WTC11 (cell line): ENCODE results near the gene SLC30A3. TPM values are rescaled to one million over a fixed set of nuclear protein-coding genes. Genes with fewer than 3 reads are reported as not detected.
A peak's percentile ranks its signal among the peaks of the same experiment; 100 is the strongest.

Experiments used
- EMX1 ChIP-seq: fragments of 250-450 bp; sonication (Bioruptor Pico); IDR thresholded peaks from 2 replicates; pipeline ENCODE4 v1.8.0; 2021; ENCODE audit warnings: mild to moderate bottlenecking
- FOXJ3 ChIP-seq: sonication (generic); formaldehyde crosslinking; IDR thresholded peaks from 2 replicates; pipeline ENCODE4 v1.9.0; 2021; ENCODE audit warnings: missing genetic modification reagents, mild to moderate bottlenecking, borderline replicate concordance
- FOXK1 ChIP-seq: sonication (generic); formaldehyde crosslinking; IDR thresholded peaks from 2 replicates; pipeline ENCODE4 v1.8.0; 2022; ENCODE audit warnings: mild to moderate bottlenecking, moderate library complexity, missing genetic modification reagents
- KAT7 ChIP-seq: sonication (generic); formaldehyde crosslinking; IDR thresholded peaks from 2 replicates; pipeline ENCODE4 v1.8.1; 2023; ENCODE audit warnings: missing genetic modification reagents, mild to moderate bottlenecking, borderline replicate concordance
- MYBL2 ChIP-seq: sonication (generic); formaldehyde crosslinking; IDR thresholded peaks from 2 replicates; pipeline ENCODE4 v1.8.1; 2023; ENCODE audit warnings: mild to moderate bottlenecking, moderate library complexity, missing genetic modification reagents
- NFATC4 ChIP-seq: fragments of 250-450 bp; sonication (Bioruptor Pico); IDR thresholded peaks from 2 replicates; pipeline ENCODE4 v1.9.0; 2021; ENCODE audit warnings: mild to moderate bottlenecking
- NFYB ChIP-seq: sonication (generic); formaldehyde crosslinking; conservative IDR thresholded peaks from 2 replicates; pipeline ENCODE4 v1.8.0; 2022; ENCODE audit warnings: low read depth, missing genetic modification reagents
- NR2C2 ChIP-seq: sonication (generic); formaldehyde crosslinking; IDR thresholded peaks from 2 replicates; pipeline ENCODE4 v1.8.0; 2022; ENCODE audit warnings: mild to moderate bottlenecking, missing genetic modification reagents
- PRRX2 ChIP-seq: fragments of 250-450 bp; sonication (Bioruptor Pico); IDR thresholded peaks from 2 replicates; pipeline ENCODE4 v1.8.0; 2021; ENCODE audit warnings: mild to moderate bottlenecking
- SMAD4 ChIP-seq: sonication (generic); formaldehyde crosslinking; IDR thresholded peaks from 2 replicates; pipeline ENCODE4 v1.8.0; 2022; ENCODE audit warnings: mild to moderate bottlenecking, missing genetic modification reagents
- ZNF138 ChIP-seq: sonication (generic); formaldehyde crosslinking; conservative IDR thresholded peaks from 2 replicates; pipeline ENCODE4 v1.8.1; 2022; ENCODE audit warnings: mild to moderate bottlenecking, moderate library complexity, missing genetic modification reagents
- ZNF219 ChIP-seq: sonication (generic); formaldehyde crosslinking; IDR thresholded peaks from 2 replicates; pipeline ENCODE4 v1.8.0; 2023; ENCODE audit warnings: missing genetic modification reagents, mild to moderate bottlenecking, borderline replicate concordance
- ZNF263 ChIP-seq: sonication (generic); formaldehyde crosslinking; IDR thresholded peaks from 2 replicates; pipeline ENCODE4 v1.8.1; 2022; ENCODE audit warnings: low read depth, mild to moderate bottlenecking, moderate library complexity, missing genetic modification reagents
- ZNF396 ChIP-seq: fragments of 250-450 bp; sonication (Bioruptor Pico); IDR thresholded peaks from 2 replicates; pipeline ENCODE4 v1.8.0; 2021; ENCODE audit warnings: mild to moderate bottlenecking, moderate library complexity, borderline replicate concordance
- total RNA-seq: library from RNA; stranded (reverse); gene quantifications from 3 replicates; pipeline ENCODE4 v1.2.3, GENCODE V29; 2021
- TF ChIP-seq, protein P1 (sequence below): fragments of 200-600 bp; IDR thresholded peaks from 2 replicates; pipeline ENCODE4 v1.8.0; 2022; ENCODE audit warnings: antibody characterized with exemption
- TF ChIP-seq, protein P2 (sequence below): fragments of 250-450 bp; sonication (Bioruptor Pico); IDR thresholded peaks from 2 replicates; pipeline ENCODE4 v2.1.2; 2022; ENCODE audit warnings: mild to moderate bottlenecking, moderate library complexity
- TF ChIP-seq, protein P3 (sequence below): sonication (generic); formaldehyde crosslinking; IDR thresholded peaks from 2 replicates; pipeline ENCODE4 v1.8.0; 2022; ENCODE audit warnings: missing genetic modification reagents
- TF ChIP-seq, protein P4 (sequence below): sonication (generic); formaldehyde crosslinking; IDR thresholded peaks from 2 replicates; pipeline ENCODE4 v1.8.1; 2023; ENCODE audit warnings: mild to moderate bottlenecking, moderate library complexity, missing genetic modification reagents
- TF ChIP-seq, protein P5 (sequence below): sonication (generic); formaldehyde crosslinking; IDR thresholded peaks from 2 replicates; pipeline ENCODE4 v1.8.0; 2022; ENCODE audit warnings: mild to moderate bottlenecking, missing genetic modification reagents
- TF ChIP-seq, protein P6 (sequence below): sonication (generic); formaldehyde crosslinking; conservative IDR thresholded peaks from 2 replicates; pipeline ENCODE4 v1.8.1; 2023; ENCODE audit warnings: mild to moderate bottlenecking, low read depth, missing genetic modification reagents, moderate library complexity
- TF ChIP-seq, protein P7 (sequence below): fragments of 250-450 bp; sonication (Bioruptor Pico); IDR thresholded peaks from 2 replicates; pipeline ENCODE4 v1.9.0; 2021; ENCODE audit warnings: moderate library complexity, mild to moderate bottlenecking, inconsistent platforms, borderline replicate concordance

The SLC30A3 gene
- total RNA-seq, 1 experiment from 2014 or later, result 8.9 TPM

DNA sequence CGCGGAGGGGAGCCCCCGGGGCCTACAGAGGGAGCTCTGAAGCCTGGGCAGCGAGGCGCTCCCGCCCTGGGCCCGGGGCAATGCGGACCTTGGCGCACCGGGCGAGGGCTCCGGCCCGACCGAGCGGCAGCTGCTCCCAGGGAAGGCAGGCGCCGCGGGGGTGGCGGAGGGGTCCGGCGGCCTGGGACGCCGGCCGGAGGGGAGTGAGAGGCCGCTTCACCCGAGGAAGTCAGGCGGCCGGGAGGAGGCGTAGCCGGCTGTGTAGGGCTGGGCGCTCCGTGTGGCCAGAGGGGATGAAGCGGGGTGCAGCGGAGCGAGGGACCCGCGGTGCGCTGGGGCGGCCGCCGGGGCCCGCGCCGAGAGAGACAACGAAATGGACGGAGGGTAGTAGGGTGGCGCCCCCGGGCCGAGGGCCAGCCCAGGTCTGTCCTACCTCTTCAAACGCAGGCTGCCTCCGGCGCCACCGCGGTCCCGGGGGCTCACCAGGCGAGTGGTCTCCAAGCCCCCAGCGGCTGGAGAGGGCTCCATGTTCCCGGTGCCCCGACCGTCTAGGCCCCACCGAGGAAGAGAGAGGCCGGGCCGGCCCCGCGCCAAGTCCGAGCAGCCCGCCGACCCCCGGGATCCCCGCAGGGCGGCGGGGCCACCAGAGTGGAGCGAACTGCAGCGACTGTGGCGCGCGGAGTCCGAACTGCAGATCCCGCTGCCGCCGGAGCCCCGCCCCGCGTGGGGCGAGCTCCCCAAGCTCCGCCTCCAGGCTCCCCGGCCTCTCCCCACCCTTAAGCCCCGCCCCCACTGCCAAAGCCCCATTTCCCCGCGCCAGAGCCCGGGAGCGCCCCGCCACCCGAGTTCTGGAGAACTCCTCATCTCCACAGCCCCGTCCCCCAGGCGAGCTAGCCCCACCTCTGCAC, at the start of gene SLC30A3 (continued):
- TF ChIP-seq NR2C2 (CRISPR knock-in tag) (no peak), PRRX2 (CRISPR knock-in tag) (no peak), FOXJ3 (CRISPR knock-in tag) (no peak), ZNF263 (CRISPR knock-in tag) (no peak), NFATC4 (CRISPR knock-in tag) (no peak), EMX1 (CRISPR knock-in tag) (no peak), ZNF138 (CRISPR knock-in tag) (no peak), MYBL2 (CRISPR knock-in tag) (no peak), FOXK1 (no peak), SMAD4 (CRISPR knock-in tag) (no peak), NFYB (no peak), KAT7 (peak; percentile 48; the same call in 1 of the 2 replicates), ZNF219 (CRISPR knock-in tag) (no peak), ZNF396 (CRISPR knock-in tag) (no peak)
- TF ChIP-seq, protein P1, sequence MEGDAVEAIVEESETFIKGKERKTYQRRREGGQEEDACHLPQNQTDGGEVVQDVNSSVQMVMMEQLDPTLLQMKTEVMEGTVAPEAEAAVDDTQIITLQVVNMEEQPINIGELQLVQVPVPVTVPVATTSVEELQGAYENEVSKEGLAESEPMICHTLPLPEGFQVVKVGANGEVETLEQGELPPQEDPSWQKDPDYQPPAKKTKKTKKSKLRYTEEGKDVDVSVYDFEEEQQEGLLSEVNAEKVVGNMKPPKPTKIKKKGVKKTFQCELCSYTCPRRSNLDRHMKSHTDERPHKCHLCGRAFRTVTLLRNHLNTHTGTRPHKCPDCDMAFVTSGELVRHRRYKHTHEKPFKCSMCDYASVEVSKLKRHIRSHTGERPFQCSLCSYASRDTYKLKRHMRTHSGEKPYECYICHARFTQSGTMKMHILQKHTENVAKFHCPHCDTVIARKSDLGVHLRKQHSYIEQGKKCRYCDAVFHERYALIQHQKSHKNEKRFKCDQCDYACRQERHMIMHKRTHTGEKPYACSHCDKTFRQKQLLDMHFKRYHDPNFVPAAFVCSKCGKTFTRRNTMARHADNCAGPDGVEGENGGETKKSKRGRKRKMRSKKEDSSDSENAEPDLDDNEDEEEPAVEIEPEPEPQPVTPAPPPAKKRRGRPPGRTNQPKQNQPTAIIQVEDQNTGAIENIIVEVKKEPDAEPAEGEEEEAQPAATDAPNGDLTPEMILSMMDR, result no peak
- TF ChIP-seq, protein P2, sequence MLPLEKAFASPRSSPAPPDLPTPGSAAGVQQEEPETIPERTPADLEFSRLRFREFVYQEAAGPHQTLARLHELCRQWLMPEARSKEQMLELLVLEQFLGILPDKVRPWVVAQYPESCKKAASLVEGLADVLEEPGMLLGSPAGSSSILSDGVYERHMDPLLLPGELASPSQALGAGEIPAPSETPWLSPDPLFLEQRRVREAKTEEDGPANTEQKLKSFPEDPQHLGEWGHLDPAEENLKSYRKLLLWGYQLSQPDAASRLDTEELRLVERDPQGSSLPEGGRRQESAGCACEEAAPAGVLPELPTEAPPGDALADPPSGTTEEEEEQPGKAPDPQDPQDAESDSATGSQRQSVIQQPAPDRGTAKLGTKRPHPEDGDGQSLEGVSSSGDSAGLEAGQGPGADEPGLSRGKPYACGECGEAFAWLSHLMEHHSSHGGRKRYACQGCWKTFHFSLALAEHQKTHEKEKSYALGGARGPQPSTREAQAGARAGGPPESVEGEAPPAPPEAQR (CRISPR knock-in tag), result no peak
- TF ChIP-seq, protein P3, sequence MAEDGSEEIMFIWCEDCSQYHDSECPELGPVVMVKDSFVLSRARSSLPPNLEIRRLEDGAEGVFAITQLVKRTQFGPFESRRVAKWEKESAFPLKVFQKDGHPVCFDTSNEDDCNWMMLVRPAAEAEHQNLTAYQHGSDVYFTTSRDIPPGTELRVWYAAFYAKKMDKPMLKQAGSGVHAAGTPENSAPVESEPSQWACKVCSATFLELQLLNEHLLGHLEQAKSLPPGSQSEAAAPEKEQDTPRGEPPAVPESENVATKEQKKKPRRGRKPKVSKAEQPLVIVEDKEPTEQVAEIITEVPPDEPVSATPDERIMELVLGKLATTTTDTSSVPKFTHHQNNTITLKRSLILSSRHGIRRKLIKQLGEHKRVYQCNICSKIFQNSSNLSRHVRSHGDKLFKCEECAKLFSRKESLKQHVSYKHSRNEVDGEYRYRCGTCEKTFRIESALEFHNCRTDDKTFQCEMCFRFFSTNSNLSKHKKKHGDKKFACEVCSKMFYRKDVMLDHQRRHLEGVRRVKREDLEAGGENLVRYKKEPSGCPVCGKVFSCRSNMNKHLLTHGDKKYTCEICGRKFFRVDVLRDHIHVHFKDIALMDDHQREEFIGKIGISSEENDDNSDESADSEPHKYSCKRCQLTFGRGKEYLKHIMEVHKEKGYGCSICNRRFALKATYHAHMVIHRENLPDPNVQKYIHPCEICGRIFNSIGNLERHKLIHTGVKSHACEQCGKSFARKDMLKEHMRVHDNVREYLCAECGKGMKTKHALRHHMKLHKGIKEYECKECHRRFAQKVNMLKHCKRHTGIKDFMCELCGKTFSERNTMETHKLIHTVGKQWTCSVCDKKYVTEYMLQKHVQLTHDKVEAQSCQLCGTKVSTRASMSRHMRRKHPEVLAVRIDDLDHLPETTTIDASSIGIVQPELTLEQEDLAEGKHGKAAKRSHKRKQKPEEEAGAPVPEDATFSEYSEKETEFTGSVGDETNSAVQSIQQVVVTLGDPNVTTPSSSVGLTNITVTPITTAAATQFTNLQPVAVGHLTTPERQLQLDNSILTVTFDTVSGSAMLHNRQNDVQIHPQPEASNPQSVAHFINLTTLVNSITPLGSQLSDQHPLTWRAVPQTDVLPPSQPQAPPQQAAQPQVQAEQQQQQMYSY, result no peak
- TF ChIP-seq, protein P4, sequence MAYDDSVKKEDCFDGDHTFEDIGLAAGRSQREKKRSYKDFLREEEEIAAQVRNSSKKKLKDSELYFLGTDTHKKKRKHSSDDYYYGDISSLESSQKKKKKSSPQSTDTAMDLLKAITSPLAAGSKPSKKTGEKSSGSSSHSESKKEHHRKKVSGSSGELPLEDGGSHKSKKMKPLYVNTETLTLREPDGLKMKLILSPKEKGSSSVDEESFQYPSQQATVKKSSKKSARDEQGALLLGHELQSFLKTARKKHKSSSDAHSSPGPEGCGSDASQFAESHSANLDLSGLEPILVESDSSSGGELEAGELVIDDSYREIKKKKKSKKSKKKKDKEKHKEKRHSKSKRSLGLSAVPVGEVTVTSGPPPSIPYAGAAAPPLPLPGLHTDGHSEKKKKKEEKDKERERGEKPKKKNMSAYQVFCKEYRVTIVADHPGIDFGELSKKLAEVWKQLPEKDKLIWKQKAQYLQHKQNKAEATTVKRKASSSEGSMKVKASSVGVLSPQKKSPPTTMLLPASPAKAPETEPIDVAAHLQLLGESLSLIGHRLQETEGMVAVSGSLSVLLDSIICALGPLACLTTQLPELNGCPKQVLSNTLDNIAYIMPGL (CRISPR knock-in tag), result peak; percentile 87
- TF ChIP-seq, protein P5, sequence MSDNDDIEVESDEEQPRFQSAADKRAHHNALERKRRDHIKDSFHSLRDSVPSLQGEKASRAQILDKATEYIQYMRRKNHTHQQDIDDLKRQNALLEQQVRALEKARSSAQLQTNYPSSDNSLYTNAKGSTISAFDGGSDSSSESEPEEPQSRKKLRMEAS (CRISPR knock-in tag), result no peak
- TF ChIP-seq, protein P6, sequence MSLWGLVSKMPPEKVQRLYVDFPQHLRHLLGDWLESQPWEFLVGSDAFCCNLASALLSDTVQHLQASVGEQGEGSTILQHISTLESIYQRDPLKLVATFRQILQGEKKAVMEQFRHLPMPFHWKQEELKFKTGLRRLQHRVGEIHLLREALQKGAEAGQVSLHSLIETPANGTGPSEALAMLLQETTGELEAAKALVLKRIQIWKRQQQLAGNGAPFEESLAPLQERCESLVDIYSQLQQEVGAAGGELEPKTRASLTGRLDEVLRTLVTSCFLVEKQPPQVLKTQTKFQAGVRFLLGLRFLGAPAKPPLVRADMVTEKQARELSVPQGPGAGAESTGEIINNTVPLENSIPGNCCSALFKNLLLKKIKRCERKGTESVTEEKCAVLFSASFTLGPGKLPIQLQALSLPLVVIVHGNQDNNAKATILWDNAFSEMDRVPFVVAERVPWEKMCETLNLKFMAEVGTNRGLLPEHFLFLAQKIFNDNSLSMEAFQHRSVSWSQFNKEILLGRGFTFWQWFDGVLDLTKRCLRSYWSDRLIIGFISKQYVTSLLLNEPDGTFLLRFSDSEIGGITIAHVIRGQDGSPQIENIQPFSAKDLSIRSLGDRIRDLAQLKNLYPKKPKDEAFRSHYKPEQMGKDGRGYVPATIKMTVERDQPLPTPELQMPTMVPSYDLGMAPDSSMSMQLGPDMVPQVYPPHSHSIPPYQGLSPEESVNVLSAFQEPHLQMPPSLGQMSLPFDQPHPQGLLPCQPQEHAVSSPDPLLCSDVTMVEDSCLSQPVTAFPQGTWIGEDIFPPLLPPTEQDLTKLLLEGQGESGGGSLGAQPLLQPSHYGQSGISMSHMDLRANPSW (CRISPR knock-in tag), result no peak
- TF ChIP-seq, protein P7, sequence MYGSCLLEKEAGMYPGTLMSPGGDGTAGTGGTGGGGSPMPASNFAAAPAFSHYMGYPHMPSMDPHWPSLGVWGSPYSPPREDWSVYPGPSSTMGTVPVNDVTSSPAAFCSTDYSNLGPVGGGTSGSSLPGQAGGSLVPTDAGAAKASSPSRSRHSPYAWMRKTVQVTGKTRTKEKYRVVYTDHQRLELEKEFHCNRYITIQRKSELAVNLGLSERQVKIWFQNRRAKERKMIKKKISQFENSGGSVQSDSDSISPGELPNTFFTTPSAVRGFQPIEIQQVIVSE (CRISPR knock-in tag), result no peak
- TF ChIP-seq, all 79 proteins: peak for 5
